GM12872 (cell line): ENCODE results near the gene PDIK1L.

ENCODE experiments used
- TF ChIP-seq, protein P1 (sequence below): IDR thresholded peaks from 3 replicates; pipeline ENCODE4 v1.5.1; 2011; ENCODE audit warnings: low read depth, mild to moderate bottlenecking, low read length, moderate library complexity; ENCODE audit not compliant: insufficient read depth

Gene PDIK1L

DNA sequence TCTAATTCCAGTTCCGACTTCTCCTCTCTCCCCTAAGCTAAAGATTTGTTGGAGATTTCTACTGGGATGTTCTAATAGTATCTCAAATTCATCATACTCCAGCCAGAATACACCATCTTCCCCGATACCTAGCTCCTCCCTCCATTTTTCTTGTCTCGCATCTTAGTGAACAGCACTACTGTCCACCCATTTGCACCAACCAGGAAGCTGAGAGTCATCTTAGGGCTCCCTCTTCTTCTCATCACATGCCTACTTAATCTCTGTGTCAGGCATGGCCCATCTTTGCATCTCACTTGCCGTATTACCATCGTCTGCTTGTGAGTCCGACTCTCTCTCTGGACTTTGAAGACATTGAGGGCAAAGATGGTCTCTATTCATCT, 40.7 kb upstream of the PDIK1L start:
- TF ChIP-seq, protein P1, sequence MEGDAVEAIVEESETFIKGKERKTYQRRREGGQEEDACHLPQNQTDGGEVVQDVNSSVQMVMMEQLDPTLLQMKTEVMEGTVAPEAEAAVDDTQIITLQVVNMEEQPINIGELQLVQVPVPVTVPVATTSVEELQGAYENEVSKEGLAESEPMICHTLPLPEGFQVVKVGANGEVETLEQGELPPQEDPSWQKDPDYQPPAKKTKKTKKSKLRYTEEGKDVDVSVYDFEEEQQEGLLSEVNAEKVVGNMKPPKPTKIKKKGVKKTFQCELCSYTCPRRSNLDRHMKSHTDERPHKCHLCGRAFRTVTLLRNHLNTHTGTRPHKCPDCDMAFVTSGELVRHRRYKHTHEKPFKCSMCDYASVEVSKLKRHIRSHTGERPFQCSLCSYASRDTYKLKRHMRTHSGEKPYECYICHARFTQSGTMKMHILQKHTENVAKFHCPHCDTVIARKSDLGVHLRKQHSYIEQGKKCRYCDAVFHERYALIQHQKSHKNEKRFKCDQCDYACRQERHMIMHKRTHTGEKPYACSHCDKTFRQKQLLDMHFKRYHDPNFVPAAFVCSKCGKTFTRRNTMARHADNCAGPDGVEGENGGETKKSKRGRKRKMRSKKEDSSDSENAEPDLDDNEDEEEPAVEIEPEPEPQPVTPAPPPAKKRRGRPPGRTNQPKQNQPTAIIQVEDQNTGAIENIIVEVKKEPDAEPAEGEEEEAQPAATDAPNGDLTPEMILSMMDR: no peak

DNA sequence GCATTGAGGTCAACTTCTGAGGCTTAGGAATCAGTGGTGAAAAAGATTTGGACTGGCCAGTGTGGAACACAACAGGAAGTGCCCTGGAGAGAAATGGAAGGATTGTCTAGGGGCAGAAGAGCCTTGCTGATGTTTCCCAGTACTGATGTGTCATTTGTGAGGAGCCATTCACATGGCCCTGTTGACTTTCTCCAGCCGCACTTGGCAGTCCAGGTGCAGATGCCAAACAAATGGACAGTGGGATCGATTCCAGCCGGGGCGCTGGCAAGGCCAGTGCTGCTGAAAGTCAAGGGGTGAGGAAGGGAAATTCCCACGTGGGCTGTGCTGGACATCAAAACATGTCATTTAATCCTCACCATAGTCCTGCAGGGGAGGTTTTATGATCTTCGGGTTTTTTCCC, 39.3 kb upstream of the PDIK1L start:
- TF ChIP-seq, protein P1: no peak

DNA sequence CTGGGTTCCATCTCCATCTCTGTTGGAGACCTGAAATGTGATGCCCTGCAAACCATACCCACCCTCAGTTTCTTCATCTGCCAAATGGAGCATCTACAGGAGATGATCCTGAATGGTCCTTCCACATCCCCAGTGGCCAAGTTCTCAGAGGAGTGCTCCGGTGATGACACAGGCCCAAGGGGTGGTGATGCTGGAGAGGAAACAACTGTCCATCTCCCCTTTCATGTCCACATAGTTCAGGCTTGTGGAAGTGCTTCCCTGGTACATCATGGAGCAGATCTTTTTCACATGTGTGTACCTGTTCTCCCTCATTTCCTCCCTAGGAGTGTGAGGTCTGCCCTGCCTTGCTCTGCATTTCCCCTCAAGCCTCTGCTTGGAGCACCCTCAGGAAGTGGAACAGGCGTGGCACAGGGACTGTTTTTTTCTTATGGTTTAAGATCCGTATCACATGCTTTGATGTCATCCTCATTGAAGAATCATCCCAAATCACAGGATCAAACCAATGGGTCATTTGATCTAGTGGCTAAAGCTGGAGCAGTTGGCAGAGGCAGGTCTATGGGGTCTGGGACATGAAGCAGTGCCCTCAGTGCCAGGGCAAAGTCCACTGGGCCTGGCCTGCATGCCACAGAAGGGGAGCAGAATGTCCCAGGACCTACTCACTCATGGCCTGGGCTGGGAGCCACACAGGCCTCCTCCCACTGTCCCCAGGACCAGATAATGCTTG, 36.0 kb upstream of the PDIK1L start:
- TF ChIP-seq, protein P1: no peak

DNA sequence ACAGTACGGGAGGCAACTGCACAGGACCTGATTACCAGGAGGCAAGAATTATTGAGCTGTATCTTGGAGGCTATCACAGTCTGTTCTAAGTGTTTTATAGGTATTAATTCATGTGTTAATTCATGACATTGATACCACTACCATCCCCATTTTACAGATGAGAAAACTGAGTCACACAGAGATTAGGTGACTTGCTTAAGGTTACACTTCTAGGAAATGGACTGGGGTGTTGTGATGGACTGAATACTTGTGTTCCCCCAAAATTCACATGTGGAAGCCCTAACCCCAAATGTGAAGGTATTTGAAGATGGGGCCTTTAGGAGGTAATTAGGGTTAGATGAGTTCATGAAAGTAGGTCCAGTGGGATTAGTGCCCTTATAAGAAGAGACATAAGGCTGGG, 34.1 kb upstream of the PDIK1L start:
- TF ChIP-seq, protein P1: no peak

DNA sequence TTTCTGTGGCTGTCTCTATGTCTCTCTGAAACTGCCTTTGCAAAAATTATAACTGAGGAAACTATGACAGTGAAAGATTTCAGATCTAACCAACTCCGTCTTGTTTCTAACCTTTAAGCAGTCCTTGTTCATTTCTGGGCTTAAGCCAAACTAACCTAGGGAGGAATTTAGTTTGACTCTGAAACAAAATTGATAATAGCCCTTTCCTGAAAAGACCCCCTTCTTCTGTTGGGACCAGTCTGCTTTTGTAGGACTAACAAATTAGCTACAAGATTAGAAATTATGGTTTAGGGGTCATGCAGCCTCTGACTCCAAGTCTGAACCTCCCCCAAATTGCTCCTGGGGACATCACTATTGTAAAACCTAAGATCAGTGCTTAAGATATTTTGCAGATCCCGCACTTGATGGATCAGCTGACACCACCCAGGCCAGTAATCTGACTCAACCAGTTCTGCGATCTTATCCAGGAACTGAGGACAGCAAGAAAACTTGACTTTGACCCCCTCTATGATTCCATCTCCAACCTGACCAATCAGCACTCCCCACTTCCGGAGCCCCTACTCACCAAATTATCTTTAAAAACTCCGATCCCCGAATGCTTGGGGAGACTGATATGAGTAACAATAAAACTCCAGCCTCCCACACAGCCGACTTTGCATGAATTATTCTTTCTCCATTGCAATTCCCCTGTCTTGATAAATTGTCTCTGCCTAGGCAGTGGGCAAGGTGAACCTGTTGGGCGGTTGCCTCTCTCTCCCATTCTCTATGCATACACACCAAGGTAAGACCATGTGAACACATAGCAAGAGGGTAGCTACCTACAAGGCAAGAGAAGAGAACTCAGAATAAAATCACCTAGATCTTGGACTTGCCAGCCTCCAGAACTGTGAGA, 33.1 kb upstream of the PDIK1L start:
- TF ChIP-seq, protein P1: no peak

DNA sequence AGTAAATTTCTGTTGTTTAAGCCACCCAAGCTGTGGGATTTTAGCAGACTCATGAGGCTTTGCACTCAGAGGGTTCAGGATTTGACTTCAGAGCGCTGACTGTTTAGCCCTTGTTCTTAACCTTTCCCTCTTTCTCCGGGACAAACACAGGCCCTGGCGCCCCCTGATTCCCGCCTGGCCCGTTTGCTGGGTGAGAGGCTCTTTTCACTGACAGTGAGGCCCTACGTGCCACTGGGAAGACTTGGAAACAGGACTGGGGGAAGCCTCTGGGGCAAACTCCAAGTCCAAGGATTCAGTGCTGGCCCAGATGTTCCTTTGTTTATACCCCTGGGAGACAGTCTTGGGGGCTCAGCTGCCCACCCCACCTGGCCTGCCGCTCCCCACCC, 32.5 kb upstream of the PDIK1L start:
- TF ChIP-seq, protein P1: no peak

DNA sequence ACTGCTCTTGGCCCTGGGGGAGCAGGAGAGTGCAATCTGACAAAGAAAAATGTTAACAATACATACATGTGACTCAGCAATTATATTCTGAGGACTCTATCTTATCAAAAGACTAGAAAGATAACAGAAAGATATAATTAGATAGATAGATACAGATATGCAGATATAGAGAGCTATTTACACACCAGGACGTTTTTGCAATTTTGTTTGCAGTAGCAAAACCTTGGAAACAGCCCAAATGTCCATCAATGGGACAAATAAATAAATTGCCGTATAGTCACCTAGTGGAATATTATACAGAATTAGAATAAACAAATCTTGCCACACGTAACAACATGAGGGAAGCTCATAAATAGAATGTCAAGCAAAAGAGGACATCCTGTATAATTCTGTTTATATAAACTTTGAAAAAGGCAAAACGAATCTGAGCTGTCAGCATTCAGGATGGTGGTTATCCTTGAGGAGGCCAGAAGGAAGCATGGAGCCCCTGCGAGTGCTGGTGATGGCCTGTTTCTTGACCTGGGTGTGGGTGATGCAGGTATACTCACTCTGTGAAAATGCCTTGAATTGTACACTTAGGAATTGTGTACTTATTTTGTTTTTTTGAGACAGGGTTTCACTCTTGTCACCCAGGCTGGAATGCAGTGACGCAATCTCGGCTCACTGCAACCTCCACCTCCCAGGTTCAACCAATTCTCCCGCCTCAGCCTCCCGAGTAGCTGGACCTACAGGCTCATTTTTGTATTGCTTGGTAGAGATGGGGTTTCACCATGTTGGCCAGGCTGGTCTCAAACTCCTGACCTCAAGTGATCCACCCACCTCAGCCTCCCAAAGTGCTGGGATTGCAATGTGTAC, 31.4 kb upstream of the PDIK1L start:
- TF ChIP-seq, protein P1: no peak
